Spleen (tissue), 7 donors: ENCODE results near the gene ZNF740.

Experiments
- CTCF ChIP-seq, 11 experiments: fragments of 200-600 bp in 7 of 11; fragments of 450-650 bp in 4 of 11; sonication (generic) in 4 of 11; IDR thresholded peaks in 8 of 11; conservative IDR thresholded peaks in 3 of 11; 1 replicate in 7 of 11; 2 replicates in 4 of 11; pipeline versions ENCODE4 v1.4.0 to v1.8.0; 2016 to 2021; ENCODE audit warnings: antibody characterized with exemption in 11 of 11, inconsistent platforms in 4 of 11, mild to moderate bottlenecking in 1 of 11
- POLR2A ChIP-seq, 3 donors: fragments of 450-650 bp; IDR thresholded peaks; one replicate each; pipeline ENCODE4 v1.5.1; 2017; ENCODE audit warnings: antibody characterized with exemption in 3 of 3, mild to moderate bottlenecking in 1 of 3
- POLR2AphosphoS5 ChIP-seq, 3 donors: sonication (generic); formaldehyde crosslinking; IDR thresholded peaks; one replicate each; pipeline ENCODE4 v1.5.1; 2017; ENCODE audit warnings: antibody characterized with exemption in 3 of 3
- donor health status: DM: no; HTN: no; CAD: no; lungs with moderate emphysema.
- donor health status: DM: no; HTN: no; CAD: no.
- donor health status: DM: no; HTN: no; CAD: no.

GRCh38 chr12:53215497-53215896 is 35.0 kb downstream of the ZNF740 start:
- TF ChIP-seq POLR2AphosphoS5 (IDR thresholded peaks at IDR 0.05) (no peak), CTCF (IDR thresholded peaks at IDR 0.05 in 8 of 11, conservative IDR thresholded peaks at IDR 0.05 in 3 of 11) (no peak), POLR2A (IDR thresholded peaks at IDR 0.05) (no peak)
